ENCODE results near the gene CEP112. TPM values are rescaled to one million over a fixed set of nuclear protein-coding genes. Genes with fewer than 3 reads are reported as not detected.

CEP112 gene
- total and polyA plus RNA-seq, 2 of the 13 experiments (the other 11 are each of a cell fraction or from before 2014, with no cell fraction given) = 1.2 to 3.4 TPM

DNA sequence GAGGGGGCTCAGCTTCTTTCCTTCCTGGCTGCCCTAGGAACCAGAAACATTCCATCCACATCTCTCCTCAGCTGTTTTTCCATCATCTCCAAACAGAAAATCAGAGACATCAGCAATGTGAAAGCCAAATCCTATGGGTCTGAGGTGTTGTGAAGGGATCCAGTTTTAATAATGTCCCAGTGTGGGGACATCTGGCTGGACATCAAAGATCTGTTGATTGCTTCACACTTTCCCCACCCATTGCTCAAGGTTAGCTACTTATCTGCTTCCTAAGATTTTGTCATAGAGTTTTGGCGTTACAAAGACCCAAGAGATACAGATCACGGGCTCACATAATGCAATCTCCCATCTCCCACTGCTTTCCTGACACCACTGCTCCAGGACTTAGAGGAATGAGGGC, 582.6 kb downstream of the CEP112 start (continued):
- TF ChIP-seq SAFB2 (CRISPR knock-in tag; IDR thresholded peaks at IDR 0.05; ENCODE audit: borderline replicate concordance, low read depth) (no peak), ZNF816 (CRISPR knock-in tag; IDR thresholded peaks at IDR 0.05; ENCODE audit: borderline replicate concordance) (no peak), ZNF841 (CRISPR knock-in tag; IDR thresholded peaks at IDR 0.05; ENCODE audit: borderline replicate concordance) (no peak), CEBPG (CRISPR knock-in tag; IDR thresholded peaks at IDR 0.05) (peak; percentile 49), IKZF1 (IDR thresholded peaks at IDR 0.05) (no peak), KMT2A (CRISPR knock-in tag; IDR thresholded peaks at IDR 0.05) (no peak), SMAD3 (CRISPR knock-in tag; IDR thresholded peaks at IDR 0.05) (no peak), GATAD2A (CRISPR knock-in tag; IDR thresholded peaks at IDR 0.05) (0 out of 2 replicates have a peak, but pooled peaks have one; percentile 17), MBNL3 (CRISPR knock-in tag; conservative IDR thresholded peaks at IDR 0.05) (no peak), GLI4 (CRISPR knock-in tag; IDR thresholded peaks at IDR 0.05; ENCODE audit: borderline replicate concordance) (no peak), ZNF12 (CRISPR knock-in tag; IDR thresholded peaks at IDR 0.05) (0 out of 2 replicates have a peak, but pooled peaks have one; percentile 41), ZNF691 (CRISPR knock-in tag; IDR thresholded peaks at IDR 0.05; ENCODE audit: borderline replicate concordance, low read depth) (no peak), GZF1 (CRISPR knock-in tag; IDR thresholded peaks at IDR 0.05) (no peak), ZFYVE20 (CRISPR knock-in tag; IDR thresholded peaks at IDR 0.05; ENCODE audit: borderline replicate concordance, low read depth) (no peak), MIER2 (CRISPR knock-in tag; IDR thresholded peaks at IDR 0.05) (no peak), ZNF317 (CRISPR knock-in tag; IDR thresholded peaks at IDR 0.05) (no peak), SRSF4 (IDR thresholded peaks at IDR 0.05; ENCODE audit: low read depth, low read length, poor library complexity, severe bottlenecking) (no peak), FOXK1 (CRISPR knock-in tag; IDR thresholded peaks at IDR 0.05; ENCODE audit: borderline replicate concordance, low read depth) (no peak)
- TF ChIP-seq, protein P1, sequence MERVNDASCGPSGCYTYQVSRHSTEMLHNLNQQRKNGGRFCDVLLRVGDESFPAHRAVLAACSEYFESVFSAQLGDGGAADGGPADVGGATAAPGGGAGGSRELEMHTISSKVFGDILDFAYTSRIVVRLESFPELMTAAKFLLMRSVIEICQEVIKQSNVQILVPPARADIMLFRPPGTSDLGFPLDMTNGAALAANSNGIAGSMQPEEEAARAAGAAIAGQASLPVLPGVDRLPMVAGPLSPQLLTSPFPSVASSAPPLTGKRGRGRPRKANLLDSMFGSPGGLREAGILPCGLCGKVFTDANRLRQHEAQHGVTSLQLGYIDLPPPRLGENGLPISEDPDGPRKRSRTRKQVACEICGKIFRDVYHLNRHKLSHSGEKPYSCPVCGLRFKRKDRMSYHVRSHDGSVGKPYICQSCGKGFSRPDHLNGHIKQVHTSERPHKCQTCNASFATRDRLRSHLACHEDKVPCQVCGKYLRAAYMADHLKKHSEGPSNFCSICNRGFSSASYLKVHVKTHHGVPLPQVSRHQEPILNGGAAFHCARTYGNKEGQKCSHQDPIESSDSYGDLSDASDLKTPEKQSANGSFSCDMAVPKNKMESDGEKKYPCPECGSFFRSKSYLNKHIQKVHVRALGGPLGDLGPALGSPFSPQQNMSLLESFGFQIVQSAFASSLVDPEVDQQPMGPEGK (CRISPR knock-in tag; IDR thresholded peaks at IDR 0.05) = no peak
- TF ChIP-seq, protein P2, sequence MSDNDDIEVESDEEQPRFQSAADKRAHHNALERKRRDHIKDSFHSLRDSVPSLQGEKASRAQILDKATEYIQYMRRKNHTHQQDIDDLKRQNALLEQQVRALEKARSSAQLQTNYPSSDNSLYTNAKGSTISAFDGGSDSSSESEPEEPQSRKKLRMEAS (IDR thresholded peaks at IDR 0.05) = no peak
- TF ChIP-seq, protein P3, sequence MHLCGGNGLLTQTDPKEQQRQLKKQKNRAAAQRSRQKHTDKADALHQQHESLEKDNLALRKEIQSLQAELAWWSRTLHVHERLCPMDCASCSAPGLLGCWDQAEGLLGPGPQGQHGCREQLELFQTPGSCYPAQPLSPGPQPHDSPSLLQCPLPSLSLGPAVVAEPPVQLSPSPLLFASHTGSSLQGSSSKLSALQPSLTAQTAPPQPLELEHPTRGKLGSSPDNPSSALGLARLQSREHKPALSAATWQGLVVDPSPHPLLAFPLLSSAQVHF (CRISPR knock-in tag; IDR thresholded peaks at IDR 0.05) = no peak

All from HepG2 (cell line).